Fibroblast of skin of left quadriceps (primary cell): ENCODE measurements around the gene RDH11.
"Not testable (repeated sequence)": the region's sequence is repeated elsewhere in the genome, so short reads cannot be mapped to it uniquely, and the experiment has no call there.

Source experiments
- DNase-seq, 2 experiments: peaks; one replicate each; pipeline ENCODE4 v3.0.0-alpha.2; 2013; ENCODE audit warnings: low read depth in 2 of 2

RDH11 gene, protein sequence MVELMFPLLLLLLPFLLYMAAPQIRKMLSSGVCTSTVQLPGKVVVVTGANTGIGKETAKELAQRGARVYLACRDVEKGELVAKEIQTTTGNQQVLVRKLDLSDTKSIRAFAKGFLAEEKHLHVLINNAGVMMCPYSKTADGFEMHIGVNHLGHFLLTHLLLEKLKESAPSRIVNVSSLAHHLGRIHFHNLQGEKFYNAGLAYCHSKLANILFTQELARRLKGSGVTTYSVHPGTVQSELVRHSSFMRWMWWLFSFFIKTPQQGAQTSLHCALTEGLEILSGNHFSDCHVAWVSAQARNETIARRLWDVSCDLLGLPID

DNA sequence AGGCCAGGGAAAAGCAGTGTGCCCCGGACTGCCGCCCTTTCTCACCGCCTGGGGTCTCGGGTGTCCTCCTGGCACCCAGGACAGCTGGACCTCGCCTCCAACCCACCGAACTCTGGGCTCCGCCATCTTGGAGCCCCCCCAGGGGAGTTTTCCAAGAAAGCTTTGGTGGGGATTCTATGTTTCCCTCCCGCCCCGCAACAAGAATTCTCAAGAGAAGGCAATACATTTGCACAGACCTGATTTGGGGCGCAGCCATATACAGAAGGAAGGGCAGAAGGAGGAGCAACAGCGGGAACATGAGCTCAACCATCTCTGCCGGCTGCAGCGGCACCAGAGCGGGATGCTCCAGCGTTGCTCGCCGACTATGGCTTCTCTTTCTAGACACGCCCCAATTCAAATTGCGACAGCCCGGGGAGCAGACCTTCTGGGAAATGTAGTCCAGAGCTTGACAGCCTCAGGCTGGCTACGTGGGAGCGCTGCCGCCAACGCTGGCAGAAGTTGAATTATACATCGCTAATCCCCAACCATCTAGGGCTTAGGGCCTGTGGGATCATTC lies at the start of gene RDH11:
Gene RDH11 (minus strand): TSS at position 371 of the 556 bp plus-strand sequence. CDS start 61 bp downstream, at position 310.
- DNase-seq, result peak; percentile 80 to 84

DNA sequence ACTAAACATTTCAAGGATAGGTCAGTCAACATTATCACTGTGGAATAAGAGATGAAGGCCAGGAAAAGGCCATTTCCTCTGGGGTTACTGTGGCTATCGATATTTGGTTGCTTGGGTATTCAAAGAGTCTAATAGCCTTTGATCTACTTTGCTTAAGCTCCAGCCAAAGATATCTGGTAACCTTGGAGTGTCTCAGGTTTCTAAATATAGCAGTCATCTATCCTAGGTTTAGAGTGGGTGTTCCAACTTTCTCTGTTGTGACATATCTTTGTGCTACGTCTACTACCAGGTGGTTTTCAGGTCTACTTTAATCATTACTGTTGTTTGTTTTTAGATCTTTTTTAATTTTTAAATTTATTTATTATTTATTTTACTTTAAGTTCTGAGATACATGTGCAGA lies 48.5 kb upstream of the RDH11 start:
- no peak for DNase-seq

DNA sequence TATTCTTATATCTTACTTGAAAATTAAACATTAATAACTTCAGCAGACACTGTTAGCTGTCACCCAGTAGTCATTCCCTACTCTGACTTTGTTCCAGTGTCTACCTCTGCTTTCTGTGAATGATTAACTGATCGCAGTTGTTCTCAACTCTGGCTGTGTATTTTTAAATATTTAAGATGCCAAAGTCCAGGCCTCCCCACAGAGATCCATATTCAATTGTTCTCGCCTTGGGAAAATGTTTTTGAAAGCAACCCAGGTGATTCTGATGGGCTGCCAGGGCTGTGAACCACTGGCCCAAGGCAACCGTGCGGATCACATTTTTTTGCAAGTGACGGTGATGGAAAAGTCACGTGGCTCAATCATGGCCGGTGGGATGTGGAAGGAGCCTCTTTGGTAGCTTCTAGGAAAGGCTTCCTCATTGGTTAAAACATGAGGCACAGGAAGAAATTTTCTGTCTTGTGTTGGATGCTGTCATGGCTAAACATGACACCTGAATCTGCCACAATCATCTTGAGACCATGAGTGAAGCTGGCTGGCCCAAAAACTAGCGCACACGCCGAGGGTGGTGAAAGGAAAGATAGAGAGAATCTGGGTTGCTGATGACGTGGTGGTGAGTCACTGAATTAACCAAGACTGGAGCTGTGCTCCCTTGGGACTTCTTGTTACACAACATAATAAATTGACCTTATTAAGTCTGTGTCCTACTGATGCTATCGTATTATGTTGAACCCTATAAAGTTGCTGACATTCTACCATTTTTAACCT lies 43.4 kb upstream of the RDH11 start:
- DNase-seq, result peak; percentile 85 to 86

DNA sequence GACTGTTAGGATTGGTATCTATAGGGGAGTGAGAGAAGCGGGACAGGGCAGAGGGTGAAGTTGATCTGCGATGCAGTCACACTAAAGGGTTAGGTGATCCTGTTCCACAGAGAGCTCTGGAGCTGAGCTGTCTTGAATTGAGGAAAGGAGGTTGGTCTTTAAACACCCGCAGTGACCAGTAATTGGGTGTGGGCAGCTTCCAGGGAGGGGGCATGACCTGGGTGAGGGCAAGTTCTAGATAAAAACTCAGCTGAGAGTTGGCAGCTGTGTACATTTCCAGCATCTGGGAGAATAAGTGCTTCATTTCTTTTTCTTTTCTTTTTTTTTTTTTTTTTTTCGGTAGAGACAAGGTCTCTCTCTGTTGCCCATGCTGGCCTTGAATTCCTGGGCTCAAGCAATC lies 41.2 kb upstream of the RDH11 start:
- DNase-seq, result no peak

DNA sequence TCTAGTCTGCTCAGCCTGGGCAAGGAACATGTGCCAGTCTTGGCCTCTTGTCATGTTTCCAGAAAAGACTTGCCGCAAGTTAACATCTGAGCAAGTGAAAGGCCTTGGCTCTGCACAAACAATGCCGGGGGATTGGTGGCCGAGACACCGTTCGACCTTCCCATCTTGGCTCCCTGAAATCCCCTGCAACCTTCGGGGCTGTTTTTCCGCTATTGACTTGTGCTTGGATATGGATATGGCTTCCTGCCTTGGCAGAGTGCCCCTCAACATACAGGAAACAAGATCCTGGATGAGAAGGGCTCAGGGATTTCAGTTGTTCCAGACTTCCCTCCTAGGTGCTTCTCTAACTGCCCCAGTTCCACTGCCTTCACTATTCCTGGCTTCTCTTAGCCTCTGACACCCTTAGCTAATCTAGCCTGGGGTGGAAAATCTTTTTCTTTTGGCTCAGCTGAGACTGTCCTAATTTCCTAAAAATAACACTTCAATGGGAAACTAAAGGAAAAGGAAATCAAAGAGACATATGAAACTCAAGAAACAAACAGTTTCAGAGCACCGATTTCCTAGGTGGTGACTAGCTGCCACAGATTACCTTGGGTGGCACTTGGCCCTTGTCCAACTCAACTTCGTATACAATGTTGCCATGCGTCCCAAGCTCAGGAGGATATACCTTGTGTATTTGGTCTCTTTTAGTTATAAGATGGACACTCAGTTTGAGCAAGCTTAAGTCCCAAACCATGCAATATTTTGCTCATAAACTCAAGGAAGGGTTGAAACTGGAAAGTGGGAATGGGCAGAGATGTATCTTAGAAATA lies 40.0 kb upstream of the RDH11 start:
- DNase-seq, result no peak

DNA sequence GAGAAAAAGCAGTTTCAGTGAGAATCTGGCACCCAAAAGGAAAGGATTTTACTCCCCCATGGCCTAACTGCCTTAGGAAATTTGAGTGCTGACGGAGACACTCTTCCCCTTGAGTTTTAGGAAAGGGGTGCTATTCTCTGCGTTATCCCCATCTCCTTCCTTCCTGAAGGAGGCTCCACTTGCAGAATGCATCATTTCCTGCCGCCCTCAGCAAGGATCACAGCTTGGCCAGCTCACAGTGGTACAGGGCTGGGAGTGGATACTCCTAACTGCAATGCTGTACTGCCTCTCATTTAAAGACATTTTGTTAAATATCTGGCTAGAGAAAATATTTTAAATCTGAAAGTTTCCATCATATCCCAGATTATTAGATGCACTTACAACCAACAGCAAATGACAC lies 39.1 kb upstream of the RDH11 start:
- no peak for DNase-seq

DNA sequence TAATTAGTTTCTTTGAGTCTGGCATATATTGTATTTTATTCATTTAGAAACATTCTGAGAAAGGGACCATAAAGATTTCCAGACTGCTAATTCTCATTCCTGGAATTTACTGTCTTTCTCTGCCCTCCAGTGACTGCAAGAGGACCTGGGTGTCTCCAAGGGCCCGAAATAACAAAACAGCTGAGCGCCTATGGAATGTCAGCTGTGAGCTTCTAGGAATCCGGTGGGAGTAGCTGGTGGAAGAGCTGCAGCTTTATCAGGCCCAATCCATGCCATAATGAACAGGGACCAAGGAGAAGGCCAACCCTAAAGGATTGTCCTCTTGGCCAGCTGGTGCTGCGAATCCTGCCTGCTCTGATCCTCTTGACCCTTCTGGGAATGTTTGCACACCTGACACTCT lies 38.1 kb upstream of the RDH11 start:
- no peak for DNase-seq

DNA sequence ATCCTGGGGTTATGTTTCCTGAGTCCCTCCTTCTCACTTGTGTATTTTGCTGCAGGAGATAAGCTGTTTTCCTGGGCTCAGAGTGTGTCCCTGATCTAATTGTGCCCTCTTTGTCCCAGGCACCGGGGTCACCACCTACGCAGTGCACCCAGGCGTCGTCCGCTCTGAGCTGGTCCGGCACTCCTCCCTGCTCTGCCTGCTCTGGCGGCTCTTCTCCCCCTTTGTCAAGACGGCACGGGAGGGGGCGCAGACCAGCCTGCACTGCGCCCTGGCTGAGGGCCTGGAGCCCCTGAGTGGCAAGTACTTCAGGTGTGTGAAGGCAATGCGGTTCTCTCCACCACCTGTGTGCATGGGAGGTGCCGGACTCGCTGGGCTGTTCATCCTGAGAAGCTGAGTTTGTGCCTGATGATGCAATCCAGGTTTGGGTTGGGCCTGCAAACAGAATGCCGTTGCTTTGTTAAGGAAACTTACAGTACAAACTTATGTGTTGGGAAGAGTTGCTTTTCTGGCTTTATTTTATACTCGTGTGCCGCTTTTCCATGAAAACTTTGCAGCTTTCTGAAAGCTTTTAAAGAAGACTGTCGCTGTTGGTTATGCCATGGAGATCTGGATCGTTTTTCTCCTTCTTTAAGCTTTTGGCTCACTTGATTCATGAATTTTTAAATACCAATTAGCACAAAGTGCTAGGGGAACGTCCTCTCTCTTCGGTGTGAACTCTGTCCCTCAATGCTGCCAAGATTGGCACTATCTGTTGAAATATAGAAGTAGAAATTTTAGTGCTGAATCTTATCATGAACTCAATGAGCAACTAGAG lies 33.7 kb upstream of the RDH11 start:
- DNase-seq, result no peak

DNA sequence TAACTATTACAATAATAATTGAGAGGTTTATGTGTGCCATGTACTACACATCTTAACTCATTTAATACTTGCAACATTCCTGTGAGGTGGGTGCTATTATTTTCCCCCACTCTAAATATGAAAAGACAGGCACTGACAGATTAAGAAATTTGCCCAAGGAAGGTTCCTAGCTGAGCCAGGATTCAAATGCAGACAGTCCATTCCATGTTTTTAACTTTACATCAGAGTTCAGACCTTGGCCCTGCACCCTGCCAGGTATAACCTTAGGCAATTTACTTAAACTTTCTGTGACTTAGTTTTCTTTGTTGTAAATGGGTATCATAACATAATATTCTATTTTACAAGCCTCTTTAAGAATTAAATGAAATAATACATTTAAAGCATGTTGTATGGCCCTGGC lies 32.7 kb upstream of the RDH11 start:
- DNase-seq, result no peak

DNA sequence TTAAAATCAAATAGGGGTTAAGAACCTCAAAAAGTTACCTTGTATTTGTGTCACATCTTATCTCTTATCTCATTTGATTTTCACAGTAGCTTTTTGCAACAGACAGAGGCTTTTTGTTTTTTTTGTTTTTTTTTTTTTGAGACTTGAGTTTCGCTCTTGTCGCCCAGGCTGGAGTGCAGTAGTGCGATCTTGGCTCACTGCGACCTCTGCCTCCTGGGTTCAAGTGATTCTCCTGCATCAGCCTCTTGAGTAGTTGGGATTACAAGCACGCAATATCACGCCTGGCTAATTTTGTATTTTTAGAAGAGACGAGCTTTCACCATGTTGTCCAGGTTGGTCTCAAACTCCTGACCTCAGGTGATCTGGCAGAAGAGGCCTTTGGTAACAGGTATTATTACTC lies 31.8 kb upstream of the RDH11 start:
- no peak for DNase-seq

DNA sequence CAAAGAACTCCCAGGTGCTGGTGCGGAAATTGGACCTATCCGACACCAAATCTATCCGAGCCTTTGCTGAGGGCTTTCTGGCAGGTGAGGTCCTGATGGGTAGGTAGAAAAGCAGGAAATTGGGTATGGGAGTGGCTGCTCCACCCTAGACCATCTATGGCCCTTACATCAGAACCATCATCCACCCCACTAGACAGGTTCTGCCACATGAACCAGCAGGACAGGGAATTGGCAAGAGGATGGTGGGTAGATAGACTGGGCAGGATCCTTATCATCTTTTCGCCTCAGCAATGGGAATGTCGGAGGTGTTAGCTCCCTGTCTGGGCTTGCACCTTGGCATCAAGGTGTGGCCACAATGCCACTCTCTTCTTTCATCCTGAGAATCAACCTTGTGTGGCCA lies 29.6 kb upstream of the RDH11 start:
- no peak for DNase-seq

DNA sequence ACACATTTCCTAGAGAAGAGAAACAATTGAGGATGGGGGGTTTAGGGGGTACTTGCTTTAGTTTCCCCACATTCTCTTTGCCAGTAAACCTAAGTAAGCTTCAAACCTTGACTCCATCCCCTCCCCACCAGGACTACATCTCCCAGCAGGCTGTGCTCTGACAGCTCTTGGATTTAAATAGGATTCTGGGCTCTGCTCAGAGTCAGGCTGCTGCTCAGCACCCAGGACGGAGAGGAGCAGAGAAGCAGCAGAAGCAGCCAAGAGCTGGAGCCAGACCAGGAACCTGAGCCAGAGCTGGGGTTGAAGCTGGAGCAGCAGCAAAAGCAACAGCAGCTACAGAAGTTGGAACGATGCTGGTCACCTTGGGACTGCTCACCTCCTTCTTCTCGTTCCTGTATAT lies 26.7 kb upstream of the RDH11 start:
- no peak for DNase-seq

DNA sequence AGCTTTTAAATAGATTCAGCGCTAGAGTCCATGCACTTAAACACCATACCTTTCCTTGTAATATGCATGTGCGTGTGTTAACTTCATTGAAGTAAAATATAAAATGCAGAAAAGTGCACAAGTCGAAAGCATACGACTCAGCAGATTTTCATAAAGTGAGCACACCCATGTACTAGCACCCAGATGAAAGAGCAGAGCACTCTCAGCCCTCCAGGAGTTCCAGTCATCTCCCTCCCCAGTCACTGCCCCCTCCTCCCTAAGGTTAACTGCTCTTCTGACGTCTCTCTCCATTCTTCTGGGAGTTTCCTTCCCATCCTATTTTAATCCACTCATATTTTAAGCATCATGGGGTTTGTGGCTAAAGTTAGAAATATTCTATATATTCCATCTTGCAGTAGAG lies 26.3 kb upstream of the RDH11 start:
- no peak for DNase-seq

DNA sequence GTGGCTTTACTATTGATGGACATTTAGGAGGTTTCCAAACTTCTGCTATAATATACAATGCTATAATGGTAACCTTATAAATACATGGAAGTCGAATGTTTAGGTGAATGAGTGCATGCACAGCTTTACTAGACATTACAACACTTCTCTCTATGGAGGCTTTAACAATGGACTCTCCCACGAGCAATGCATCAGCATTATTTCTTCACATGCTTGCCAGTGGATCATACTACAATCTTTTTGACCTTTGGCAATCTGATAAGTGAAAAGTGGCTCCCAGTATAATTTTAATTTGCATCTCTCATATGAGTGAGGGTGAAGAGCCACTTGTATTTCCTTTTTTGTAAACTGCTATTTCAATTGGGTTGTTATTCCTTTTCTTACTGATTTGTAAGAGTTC lies 24.3 kb upstream of the RDH11 start:
- no peak for DNase-seq

DNA sequence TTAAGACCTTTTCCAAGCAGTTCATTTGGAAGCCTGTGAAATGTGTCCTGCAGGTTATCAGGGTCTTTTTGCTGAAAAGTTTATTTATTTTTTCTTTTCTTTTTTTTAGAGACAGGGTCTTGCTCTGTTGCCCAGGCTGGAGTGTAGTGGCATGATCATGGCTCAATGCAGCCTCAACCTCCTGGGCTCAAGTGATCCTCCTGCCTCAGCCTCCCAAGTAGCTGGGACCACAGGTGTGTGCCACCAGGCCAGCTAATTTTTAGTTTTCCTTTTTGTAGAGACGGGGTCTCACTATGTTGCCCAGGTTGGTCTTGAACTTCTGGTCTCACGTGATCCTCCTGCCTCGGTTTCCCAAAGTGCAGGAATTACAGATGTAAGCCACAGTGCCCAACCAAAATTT lies 23.8 kb upstream of the RDH11 start:
- not testable (repeated sequence) for DNase-seq

DNA sequence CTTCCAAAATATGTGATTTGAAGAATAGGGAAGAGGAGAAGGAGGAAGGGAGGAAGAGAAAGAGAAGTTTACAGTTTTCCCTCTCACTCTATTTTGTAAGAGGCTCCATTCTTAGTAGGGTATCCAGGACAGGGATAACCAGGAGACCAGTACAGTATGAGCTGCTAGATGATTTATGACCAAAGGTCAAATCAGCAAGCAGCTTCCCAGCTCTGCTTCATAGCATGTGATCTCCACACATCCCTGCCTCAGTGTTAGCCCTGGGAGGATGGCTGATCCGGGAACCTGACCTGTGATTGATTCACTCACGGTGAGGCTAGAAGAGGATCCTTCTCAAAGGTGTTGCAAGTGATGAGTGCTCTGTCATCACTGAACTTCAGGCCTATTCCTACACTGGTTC lies 22.7 kb upstream of the RDH11 start:
- DNase-seq, result no peak

DNA sequence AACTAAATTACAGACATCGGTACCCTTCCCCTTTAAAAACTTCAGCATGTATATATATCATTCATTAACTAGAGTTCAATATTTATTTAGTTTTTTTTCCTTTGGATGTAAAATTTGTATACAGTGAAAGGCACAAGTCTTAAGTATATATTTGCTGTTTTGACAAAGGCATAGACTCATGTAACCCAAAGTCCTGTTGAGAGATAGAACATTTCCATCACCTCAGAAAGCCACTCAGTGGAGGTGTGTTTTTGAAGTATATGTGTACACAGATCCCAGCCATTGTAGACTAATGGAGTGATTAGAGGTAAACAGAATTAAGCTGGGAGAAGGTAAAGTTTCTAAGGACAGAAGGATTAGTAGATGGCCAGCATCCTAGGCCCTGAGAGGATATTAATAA lies 21.5 kb upstream of the RDH11 start:
- DNase-seq, result no peak

DNA sequence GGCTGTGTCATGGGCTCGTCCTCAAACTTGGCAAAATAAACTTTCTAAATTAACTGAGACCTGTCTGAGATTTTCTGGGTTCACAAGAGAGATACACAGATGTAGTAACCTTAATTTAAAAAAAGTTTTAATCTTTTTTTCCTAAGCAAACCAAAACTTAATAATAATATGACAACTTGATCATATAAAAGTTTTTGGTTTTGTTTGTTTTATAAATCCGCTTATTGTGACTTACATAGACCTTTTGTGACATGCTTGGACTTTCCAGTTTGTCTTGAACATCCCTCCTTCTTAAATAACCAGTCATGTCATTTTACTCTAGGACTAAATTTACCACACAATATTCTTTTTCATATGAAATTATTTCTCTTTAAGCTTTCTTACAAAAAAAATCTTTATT lies 14.6 kb upstream of the RDH11 start:
- no peak for DNase-seq

DNA sequence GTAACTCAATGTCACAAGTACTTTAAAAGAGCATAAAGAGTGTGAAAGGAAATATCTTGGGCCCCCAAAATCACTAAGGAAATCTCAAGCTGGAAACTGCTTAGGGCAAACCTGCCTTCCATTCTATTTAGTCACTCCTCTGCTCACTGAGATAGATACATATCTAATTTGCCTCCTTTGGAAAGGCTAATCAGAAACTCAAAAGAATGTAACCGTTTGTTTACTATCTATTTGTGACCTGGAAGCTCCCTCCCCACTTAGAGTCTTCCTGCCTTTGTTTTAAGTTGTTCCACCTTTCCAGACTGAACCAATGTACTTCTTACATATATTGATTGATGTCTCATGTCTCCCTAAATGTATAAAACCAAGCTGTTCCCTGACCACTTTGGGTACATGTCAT lies 14.2 kb upstream of the RDH11 start:
- not testable (repeated sequence) for DNase-seq

DNA sequence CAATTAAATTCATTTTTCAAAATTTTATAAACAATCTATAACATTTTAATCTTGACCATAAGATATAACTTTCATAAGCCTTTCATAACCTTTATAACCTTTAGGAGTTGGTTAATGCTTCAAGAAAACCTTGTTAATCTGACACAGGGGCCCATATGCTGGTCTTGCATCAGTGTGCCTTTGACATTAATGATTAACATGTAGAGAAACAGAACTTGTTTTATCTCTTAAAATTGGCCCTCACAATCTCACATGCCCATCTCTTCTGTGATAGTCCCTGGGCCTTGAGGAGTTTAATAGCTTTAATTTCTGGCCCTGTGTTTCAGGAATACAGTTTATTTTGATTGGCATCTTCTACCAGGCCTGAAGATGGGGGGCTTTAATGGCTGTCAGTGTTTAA lies 13.8 kb upstream of the RDH11 start:
- not testable (repeated sequence) for DNase-seq

DNA sequence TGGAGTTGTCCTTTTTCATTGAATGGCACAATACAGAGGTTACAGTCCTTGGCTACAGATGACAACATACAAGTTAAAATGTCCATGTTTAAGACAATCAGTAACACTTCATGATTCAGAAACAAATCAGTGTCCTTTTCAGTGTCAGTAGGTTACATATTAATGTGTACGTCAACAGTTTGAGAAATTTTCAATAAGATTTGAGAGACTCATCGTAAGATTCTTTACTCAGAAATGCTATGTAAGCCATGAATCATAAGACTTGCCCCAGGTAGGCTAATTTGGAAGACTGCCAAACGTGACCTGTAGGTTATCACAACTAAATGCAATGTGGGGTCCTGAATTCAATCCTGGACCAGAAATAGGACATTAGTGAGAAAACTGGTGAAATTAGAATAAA lies 9.6 kb upstream of the RDH11 start:
- DNase-seq, result no peak
